Body of pancreas (tissue), 4 donors: ENCODE measurements around the gene ADARB1. TPM values are rescaled to one million over a fixed set of nuclear protein-coding genes. Genes with fewer than 3 reads are reported as not detected.

ENCODE experiments used
- ATAC-seq: fragments of 150-250 bp; one replicate; pipeline ENCODE4 v1.9.1; 2016
- DNase-seq, 4 donors: peaks; one replicate each; pipeline ENCODE4 v3.0.0-alpha.2; 2019
- H3K27ac ChIP-seq, 4 donors: fragments of 200-600 bp; sonication (generic); 1 replicate in 3 of 4; 2 replicates in 1 of 4; pipeline versions ENCODE4 v1.5.1 to v1.6.1; 2016 to 2019; ENCODE audit warnings: mild to moderate bottlenecking in 1 of 4, mixed read lengths in 1 of 4, moderate library complexity in 1 of 4
- H3K27me3 ChIP-seq, 2 donors: fragments of 200-600 bp; sonication (generic); one replicate each; pipeline ENCODE4 v1.6.0; 2016; ENCODE audit warnings: mild to moderate bottlenecking in 1 of 2
- H3K36me3 ChIP-seq, 2 donors: fragments of 200-600 bp; sonication (generic); replicated peaks in 1 of 2; 2 replicates each; pipeline ENCODE4 v1.5.1; 2016; ENCODE audit warnings: low read depth in 2 of 2; ENCODE audit not compliant: insufficient read depth in 1 of 2
- H3K4me1 ChIP-seq: fragments of 200-600 bp; sonication (generic); one replicate; pipeline ENCODE4 v1.6.0; 2016
- H3K4me3 ChIP-seq, 2 donors: fragments of 200-600 bp; sonication (generic); 1 replicate in 1 of 2; 2 replicates in 1 of 2; pipeline ENCODE4 v1.5.1; 2016 to 2019
- H3K9me3 ChIP-seq, 3 donors: fragments of 200-600 bp; sonication (generic); 1 replicate in 2 of 3; 2 replicates in 1 of 3; pipeline ENCODE4 v1.5.1; 2016
- POLR2A ChIP-seq, 3 donors: fragments of 450-650 bp; IDR thresholded peaks; one replicate each; pipeline ENCODE4 v1.6.1; 2016; ENCODE audit warnings: antibody characterized with exemption in 3 of 3, mild to moderate bottlenecking in 2 of 3
- WGBS, 2 donors: methylation state at CpG; one replicate each; pipeline ENCODE4 v1.1.5; 2017; 5-methylcytosine and 5-hydroxymethylcytosine counted together
- intact Hi-C: fragments of 100-400 bp; cut with DNase I; formaldehyde crosslinking; loops from one replicate; pipeline ENCODE4 v1.15.1; 2023
- total RNA-seq, 2 donors: library from RNA; depleted of rRNA; stranded (reverse); fragments of >200 nt; gene quantifications; one replicate each; pipeline ENCODE4 v1.1.0, GENCODE V29; 2016
- TF ChIP-seq, protein P1 (sequence below), 7 experiments: fragments of 450-650 bp in 4 of 7; fragments of 200-600 bp in 3 of 7; sonication (generic) in 3 of 7; IDR thresholded peaks; one replicate each; pipeline ENCODE4 v1.5.1; 2016 to 2019; ENCODE audit warnings: antibody characterized with exemption in 7 of 7

Gene ADARB1
- total RNA-seq, 2 donors from 2014 or later: 11.4 to 11.5 TPM

DNA sequence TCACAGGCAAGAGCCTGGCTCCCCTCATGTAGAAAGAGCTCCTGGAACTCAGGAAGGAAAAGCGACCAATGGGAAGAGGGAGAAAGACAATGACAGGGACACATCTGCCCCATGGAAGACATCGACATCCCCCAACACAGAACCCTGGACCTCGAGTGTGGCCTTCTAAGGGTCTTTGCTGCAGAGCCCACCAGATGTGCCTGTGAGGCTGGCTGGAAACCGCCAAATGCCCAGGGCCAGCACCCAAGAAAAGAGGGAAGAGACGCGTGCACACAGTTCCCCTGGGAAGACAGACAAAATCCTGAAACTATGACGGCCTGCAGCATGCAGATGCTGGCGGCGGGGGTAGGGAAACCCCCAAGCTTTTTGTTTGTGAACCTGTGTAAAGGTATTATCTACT is 36.4 kb upstream of the ADARB1 start:
- H3K27me3 ChIP-seq: peaks cover 0 to 3% of the 10 kb centered on the region in 2 donors
- DNase-seq (no peak), ATAC-seq (no peak)
- no peaks in the 10 kb centered on the region for H3K4me1 ChIP-seq
- no peak overlapping the region for H3K27ac ChIP-seq
- H3K36me3 ChIP-seq: no peaks in the 10 kb centered on the region
- 62 to 66% methylated on average over 9 of the region's 9 CpGs for WGBS, 2 donors
- intact Hi-C loops: no loop called here
- H3K4me3 ChIP-seq: no peak overlapping the region
- no peaks in the 10 kb centered on the region for H3K9me3 ChIP-seq
- TF ChIP-seq, protein P1, sequence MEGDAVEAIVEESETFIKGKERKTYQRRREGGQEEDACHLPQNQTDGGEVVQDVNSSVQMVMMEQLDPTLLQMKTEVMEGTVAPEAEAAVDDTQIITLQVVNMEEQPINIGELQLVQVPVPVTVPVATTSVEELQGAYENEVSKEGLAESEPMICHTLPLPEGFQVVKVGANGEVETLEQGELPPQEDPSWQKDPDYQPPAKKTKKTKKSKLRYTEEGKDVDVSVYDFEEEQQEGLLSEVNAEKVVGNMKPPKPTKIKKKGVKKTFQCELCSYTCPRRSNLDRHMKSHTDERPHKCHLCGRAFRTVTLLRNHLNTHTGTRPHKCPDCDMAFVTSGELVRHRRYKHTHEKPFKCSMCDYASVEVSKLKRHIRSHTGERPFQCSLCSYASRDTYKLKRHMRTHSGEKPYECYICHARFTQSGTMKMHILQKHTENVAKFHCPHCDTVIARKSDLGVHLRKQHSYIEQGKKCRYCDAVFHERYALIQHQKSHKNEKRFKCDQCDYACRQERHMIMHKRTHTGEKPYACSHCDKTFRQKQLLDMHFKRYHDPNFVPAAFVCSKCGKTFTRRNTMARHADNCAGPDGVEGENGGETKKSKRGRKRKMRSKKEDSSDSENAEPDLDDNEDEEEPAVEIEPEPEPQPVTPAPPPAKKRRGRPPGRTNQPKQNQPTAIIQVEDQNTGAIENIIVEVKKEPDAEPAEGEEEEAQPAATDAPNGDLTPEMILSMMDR (IDR thresholded peaks at IDR 0.05): no peak
- no peak for TF ChIP-seq POLR2A (IDR thresholded peaks at IDR 0.05)

DNA sequence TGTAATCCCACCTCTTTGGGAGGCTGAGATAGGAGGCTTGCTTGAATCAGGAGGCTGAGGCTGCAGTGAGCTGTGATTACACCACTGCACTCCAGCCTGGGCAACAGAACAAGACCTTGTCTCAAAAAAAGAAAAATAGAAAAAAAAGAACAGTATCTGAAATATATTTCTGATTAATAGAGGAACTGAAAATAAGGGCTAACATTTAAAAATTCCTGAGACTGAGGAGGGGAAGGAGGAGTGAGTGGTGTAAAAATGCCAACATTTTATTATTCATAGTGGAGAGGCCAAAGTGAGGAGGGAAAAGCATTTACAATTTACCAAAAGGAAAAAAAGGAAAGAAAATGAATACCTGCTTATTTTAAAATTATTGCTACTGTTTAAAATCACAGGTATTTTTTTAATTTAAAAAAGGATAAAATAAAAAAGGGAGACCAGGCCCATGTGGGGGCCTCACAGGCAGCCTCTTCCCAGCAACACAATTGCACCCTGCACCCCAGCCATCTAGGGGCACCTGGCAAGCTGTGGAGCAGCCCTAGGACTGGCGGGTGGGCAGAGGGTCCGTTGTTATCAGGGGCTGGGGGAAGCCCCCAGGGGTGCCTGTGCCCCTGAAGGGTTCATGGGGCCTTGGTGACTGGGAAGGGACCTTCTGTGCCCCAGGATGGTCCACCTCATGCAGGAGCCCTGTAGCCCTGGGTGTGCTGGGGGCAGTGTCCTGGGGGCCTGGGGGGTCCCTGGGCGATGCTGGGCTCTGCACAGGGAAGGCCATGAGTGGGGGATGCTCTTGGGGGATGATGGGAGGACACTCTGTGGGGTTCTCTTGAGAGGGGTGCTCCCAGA is 34.8 kb upstream of the ADARB1 start:
- Histone ChIP-seq H3K27ac (no peak overlapping the region), H3K4me3 (no peak overlapping the region), H3K4me1 (no peaks in the 10 kb centered on the region), H3K9me3 (no peaks in the 10 kb centered on the region), H3K27me3 (peaks cover 0 to 3% of the 10 kb centered on the region in 2 donors), H3K36me3 (no peaks in the 10 kb centered on the region)
- intact Hi-C loops: no loop called here
- no peak for TF ChIP-seq POLR2A (IDR thresholded peaks at IDR 0.05)
- TF ChIP-seq, protein P1 (IDR thresholded peaks at IDR 0.05): no peak
- no peak for DNase-seq
- ATAC-seq: no peak
- 25 to 49% methylated on average over 2 to 3 of the region's 3 CpGs for WGBS, 2 donors

DNA sequence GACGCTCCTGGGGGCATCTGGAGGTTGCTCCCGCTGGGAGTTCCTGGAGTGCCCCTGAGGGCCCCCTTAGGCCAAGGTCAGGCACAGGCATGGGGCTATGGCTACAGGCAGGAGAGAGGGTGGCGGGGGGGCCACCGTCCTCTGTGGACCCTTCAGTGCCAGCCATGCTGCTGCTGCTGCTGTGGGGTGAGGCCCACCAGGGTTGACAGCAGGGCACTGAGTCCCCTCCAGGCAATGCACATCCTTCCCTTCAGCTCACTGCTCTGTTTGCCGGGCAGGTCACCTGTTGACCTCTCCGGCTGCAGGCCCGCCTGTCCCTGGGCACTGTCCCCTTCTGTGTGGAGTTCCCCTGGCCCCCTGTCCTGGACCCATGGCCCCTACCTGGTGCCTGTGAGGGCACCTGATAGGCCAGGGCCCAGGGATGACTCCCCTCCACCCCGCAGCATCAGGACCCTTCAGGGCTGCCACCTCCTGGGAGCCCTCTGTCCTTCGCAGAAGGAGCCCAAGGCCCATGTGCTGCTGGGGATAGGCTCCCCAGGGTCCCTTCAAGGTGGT is 34.1 kb upstream of the ADARB1 start:
- intact Hi-C loops: no loop called here
- Histone ChIP-seq H3K27ac (no peak overlapping the region), H3K9me3 (no peaks in the 10 kb centered on the region), H3K4me1 (no peaks in the 10 kb centered on the region), H3K36me3 (no peaks in the 10 kb centered on the region), H3K27me3 (peaks cover 0 to 3% of the 10 kb centered on the region in 2 donors), H3K4me3 (no peak overlapping the region)
- DNase-seq (no peak), ATAC-seq (no peak)
- 83 to 87% methylated on average over 2 to 8 of the region's 9 CpGs for WGBS, 2 donors
- TF ChIP-seq, protein P1 (IDR thresholded peaks at IDR 0.05): no peak
- no peak for TF ChIP-seq POLR2A (IDR thresholded peaks at IDR 0.05)

DNA sequence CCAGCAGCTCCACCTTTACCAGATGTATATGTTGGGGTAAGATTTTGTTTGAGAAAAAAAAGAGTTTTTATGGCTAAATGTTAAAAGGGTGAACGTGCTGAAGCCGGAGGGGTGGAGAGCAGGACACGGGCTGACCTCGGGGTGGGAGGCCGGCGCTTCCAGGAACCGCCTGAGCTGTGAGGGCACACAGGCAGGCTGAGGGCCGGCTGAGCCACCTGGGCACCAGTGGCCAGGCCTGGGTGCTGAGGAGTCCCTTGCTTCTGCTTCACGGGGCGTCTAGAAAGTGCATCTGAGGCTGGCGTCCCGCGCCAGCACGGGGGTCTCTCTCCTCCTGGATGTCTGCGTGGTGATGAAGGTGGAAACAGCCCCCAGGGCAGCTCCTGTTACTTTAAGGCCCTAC is 33.6 kb upstream of the ADARB1 start:
- peaks cover 0 to 3% of the 10 kb centered on the region in 2 donors for H3K27me3 ChIP-seq
- no peak for DNase-seq
- 62 to 77% methylated on average over 15 of the region's 15 CpGs for WGBS, 2 donors
- H3K9me3 ChIP-seq: no peaks in the 10 kb centered on the region
- H3K4me3 ChIP-seq: no peak overlapping the region
- no peak for ATAC-seq
- intact Hi-C loops: no loop called here
- peak overlapping the region in 1 of 4 donors; percentile 21 for H3K27ac ChIP-seq
- H3K4me1 ChIP-seq: no peaks in the 10 kb centered on the region
- H3K36me3 ChIP-seq: no peaks in the 10 kb centered on the region
- TF ChIP-seq POLR2A (IDR thresholded peaks at IDR 0.05): no peak
- TF ChIP-seq, protein P1 (IDR thresholded peaks at IDR 0.05): no peak
